ENCODE data around the gene SEPHS1.

- TF ChIP-seq CTCF (IDR thresholded peaks at IDR 0.05; ENCODE audit: insufficient read depth, low read depth, low read length) (no peak), EZH2 (IDR thresholded peaks at IDR 0.05; ENCODE audit: insufficient read depth, low read length) (no peak)
Measured at GRCh38 chr10:13352519-13352918, 4.4 kb upstream of the SEPHS1 start.

All from astrocyte (in vitro differentiated cells and primary cell).